ENCODE data around the gene INHBB. TPM values are rescaled to one million over a fixed set of nuclear protein-coding genes. Genes with fewer than 3 reads are reported as not detected.

The INHBB gene
- total RNA-seq, 4 donors from 2014 or later = 0.15 to 2.5 (median 0.93) TPM

DNA sequence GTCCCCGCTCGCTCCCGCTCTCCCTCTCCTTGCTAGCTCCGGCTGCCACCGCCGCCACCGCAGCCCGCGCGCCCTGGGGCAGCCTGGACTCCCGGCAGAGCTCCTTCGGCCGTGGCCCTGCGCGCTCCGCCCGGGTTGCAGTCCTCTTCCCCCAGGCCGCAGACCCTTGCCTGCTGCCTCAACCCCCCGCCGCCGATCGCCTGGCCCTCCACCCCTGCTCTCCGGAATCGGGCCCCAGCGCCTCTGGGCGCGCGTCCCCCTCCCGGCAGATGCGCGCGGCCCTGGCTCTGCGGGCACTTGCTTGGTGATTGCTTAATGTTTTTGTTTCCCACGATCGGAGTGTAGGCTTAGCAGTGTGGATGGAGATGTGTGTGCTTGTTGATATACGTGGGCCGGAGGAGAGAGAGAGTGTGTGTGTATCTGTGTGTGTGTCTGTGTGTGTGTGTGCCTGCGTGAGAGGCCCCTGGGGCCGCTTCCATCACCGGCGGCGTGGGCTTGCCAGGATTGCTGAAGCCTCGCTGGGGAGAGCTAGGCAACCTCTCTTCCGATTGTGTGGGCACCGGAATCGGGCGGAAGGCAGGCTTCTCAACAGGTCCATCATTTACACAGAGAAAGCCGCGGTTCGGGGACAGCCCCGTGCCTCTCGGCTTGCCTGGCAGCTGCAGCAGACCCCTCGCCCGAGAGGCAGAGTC, 877 bp downstream of the INHBB start:
- WGBS, 2 donors = 0 to 2% methylated on average over 9 to 12 of the region's 54 CpGs
- Histone ChIP-seq H3K4me3 (peak overlapping the region; percentile 16 to 75 (median 40)), H3K36me3 (no peaks in the 10 kb centered on the region), H3K9me3 (no peaks in the 10 kb centered on the region), H3K27ac (peak overlapping the region in 1 of 4 donors; percentile 49), H3K4me1 (peaks cover 25 to 48% (median 35%) of the 10 kb centered on the region in 3 donors), H3K27me3 (peaks cover 3 to 91% (median 19%) of the 10 kb centered on the region in 4 donors)
- TF ChIP-seq POLR2A (IDR thresholded peaks at IDR 0.05) (no peak), CTCF (IDR thresholded peaks at IDR 0.05) (no peak)
- intact Hi-C loops (cut with DNase I) = loop anchor here (5.0 to 10.0 kb wide), 2 partner anchors 208 to 330 kb away; no protein-coding TSS in a partner anchor
- no peak for DNase-seq

DNA sequence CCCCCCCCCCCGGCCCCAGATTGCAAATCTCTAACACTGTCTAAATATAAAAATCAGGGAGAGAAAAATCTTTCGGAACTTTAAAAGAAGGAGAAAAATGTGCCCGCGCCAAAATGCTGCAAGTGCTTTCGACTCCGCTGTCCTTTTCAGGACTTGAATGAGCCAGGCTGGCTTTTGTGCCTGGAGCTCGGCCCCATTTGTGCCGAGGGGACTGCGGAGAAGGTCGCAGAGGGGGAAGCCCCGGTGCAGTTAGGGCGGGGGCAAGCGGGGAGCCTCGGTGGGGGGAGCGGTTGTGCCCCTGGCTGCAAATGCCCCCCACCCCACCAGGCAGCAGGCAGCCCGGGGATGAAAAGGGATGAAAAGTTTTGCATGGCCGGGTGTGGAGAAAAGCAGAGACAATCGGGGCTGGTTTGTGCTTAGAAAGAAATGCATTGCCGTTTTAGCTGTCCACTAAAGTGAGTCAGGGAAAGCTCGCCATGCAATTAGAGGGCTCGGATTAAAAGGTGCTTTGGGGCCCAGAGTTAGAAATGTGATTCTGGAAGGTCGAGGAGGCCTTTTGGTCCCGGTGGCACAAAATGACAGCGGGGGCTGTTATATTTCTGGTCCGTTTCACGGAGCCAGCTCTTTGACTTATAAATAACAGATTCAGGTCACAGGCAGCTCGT, 1.6 kb downstream of the INHBB start:
- 27% methylated on average over 20 to 22 of the region's 27 CpGs for WGBS, 2 donors
- no peak for DNase-seq
- H3K27ac ChIP-seq = no peak overlapping the region
- no peaks in the 10 kb centered on the region for H3K9me3 ChIP-seq
- intact Hi-C loops (cut with DNase I) = loop anchor here (5.0 to 10.0 kb wide), 2 partner anchors 207 to 330 kb away; no protein-coding TSS in a partner anchor
- H3K4me1 ChIP-seq = peaks cover 25 to 48% (median 35%) of the 10 kb centered on the region in 3 donors
- H3K4me3 ChIP-seq = peak overlapping the region; percentile 16 to 75 (median 40)
- TF ChIP-seq POLR2A (IDR thresholded peaks at IDR 0.05) = no peak
- H3K36me3 ChIP-seq = no peaks in the 10 kb centered on the region
- peaks cover 3 to 83% (median 18%) of the 10 kb centered on the region in 4 donors for H3K27me3 ChIP-seq

DNA sequence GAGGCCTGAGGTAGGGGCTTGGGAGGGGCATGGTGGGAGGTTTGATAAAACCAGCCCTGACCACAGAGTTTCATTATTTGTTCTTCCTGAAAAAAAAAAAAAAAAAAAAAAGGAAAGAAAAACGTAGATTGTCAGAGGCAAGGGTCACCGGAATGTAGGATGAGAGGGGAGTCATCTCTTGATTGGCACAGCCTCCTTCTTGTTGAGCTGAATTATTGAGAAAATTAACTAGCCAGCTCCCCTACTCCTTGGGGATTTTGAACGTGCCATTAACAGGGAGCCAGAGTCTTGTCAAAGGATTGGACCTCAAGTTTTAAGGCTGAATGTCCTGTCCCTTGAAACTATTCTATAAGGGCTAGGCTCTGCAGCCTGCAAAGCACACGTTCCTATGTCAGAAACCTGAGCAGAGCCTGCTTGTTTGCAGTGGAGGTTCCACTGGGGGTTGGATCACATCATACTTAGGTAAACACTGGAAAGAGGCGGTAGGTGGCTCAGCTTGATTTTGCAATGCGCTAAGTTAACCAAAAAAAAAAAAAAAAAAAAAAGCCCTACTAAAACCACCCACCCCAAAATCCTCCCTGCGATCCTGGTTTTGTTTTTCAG, 2.3 kb downstream of the INHBB start:
- Histone ChIP-seq H3K4me3 (no peak overlapping the region), H3K27me3 (peaks cover 3 to 82% (median 11%) of the 10 kb centered on the region in 4 donors), H3K36me3 (no peaks in the 10 kb centered on the region), H3K9me3 (no peaks in the 10 kb centered on the region), H3K4me1 (peaks cover 22 to 44% (median 33%) of the 10 kb centered on the region in 3 donors), H3K27ac (no peak overlapping the region)
- TF ChIP-seq POLR2A (IDR thresholded peaks at IDR 0.05) (no peak), CTCF (IDR thresholded peaks at IDR 0.05) (no peak)
- 56 to 57% methylated on average over 7 of the region's 7 CpGs for WGBS, 2 donors
- intact Hi-C loops (cut with DNase I) = loop anchor here (5.0 to 10.0 kb wide), 2 partner anchors 207 to 329 kb away; no protein-coding TSS in a partner anchor
- no peak for DNase-seq

DNA sequence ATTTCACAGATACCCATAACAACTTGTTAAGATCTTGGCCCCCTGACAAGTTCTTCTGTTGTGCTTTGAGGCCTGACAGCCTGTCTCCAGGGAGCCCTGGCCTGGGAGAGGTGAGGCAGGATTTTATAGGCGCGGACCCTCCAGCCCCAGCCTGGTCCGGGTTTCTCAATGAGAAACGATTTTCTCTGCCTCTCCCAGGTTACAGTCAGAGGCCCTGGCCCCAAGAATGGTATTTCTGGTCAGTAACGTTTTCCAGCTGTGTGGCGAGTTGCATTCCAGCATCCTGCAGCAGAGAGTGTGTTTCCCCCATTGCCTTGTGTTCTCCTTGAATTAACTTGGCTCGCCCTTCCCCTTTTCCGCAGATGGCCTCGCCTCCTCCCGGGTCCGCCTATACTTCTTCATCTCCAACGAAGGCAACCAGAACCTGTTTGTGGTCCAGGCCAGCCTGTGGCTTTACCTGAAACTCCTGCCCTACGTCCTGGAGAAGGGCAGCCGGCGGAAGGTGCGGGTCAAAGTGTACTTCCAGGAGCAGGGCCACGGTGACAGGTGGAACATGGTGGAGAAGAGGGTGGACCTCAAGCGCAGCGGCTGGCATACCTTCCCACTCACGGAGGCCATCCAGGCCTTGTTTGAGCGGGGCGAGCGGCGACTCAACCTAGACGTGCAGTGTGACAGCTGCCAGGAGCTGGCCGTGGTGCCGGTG, 3.0 kb downstream of the INHBB start:
- 79 to 87% methylated on average over 20 to 23 of the region's 27 CpGs for WGBS, 2 donors
- TF ChIP-seq POLR2A (IDR thresholded peaks at IDR 0.05) (no peak), CTCF (IDR thresholded peaks at IDR 0.05) (no peak)
- H3K4me1 ChIP-seq = peaks cover 15 to 37% (median 26%) of the 10 kb centered on the region in 3 donors
- intact Hi-C loops (cut with DNase I) = loop anchor here (5.0 to 10.0 kb wide), 2 partner anchors 206 to 328 kb away; no protein-coding TSS in a partner anchor
- H3K4me3 ChIP-seq = no peak overlapping the region
- no peak for DNase-seq
- H3K27ac ChIP-seq = no peak overlapping the region
- H3K27me3 ChIP-seq = peaks cover 0 to 80% (median 6%) of the 10 kb centered on the region in 4 donors
- H3K36me3 ChIP-seq = no peaks in the 10 kb centered on the region
- no peaks in the 10 kb centered on the region for H3K9me3 ChIP-seq

DNA sequence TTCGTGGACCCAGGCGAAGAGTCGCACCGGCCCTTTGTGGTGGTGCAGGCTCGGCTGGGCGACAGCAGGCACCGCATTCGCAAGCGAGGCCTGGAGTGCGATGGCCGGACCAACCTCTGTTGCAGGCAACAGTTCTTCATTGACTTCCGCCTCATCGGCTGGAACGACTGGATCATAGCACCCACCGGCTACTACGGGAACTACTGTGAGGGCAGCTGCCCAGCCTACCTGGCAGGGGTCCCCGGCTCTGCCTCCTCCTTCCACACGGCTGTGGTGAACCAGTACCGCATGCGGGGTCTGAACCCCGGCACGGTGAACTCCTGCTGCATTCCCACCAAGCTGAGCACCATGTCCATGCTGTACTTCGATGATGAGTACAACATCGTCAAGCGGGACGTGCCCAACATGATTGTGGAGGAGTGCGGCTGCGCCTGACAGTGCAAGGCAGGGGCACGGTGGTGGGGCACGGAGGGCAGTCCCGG, 3.5 kb downstream of the INHBB start:
- Histone ChIP-seq H3K4me1 (peaks cover 12 to 31% (median 20%) of the 10 kb centered on the region in 3 donors), H3K36me3 (no peaks in the 10 kb centered on the region), H3K4me3 (no peak overlapping the region), H3K9me3 (no peaks in the 10 kb centered on the region), H3K27me3 (peaks cover 0 to 79% (median 4%) of the 10 kb centered on the region in 4 donors), H3K27ac (no peak overlapping the region)
- TF ChIP-seq POLR2A (IDR thresholded peaks at IDR 0.05) = no peak
- no peak for TF ChIP-seq CTCF (IDR thresholded peaks at IDR 0.05)
- 96 to 98% methylated on average over 9 of the region's 31 CpGs for WGBS, 2 donors
- DNase-seq = no peak
- intact Hi-C loops (cut with DNase I) = loop anchor here (5.0 to 10.0 kb wide), 2 partner anchors 205 to 328 kb away; no protein-coding TSS in a partner anchor
